SK-N-MC (cell line): ENCODE results near the gene CDKN2A.

Source experiments
- EZH2 ChIP-seq: fragments of 200-600 bp; sonication (generic); IDR thresholded peaks from one replicate; pipeline ENCODE4 v1.6.1; 2017; ENCODE audit warnings: antibody characterized with exemption
- FOXP2 ChIP-seq: optimal IDR thresholded peaks from 2 replicates; pipeline ENCODE3; 2011; ENCODE audit warnings: mild to moderate bottlenecking, moderate library complexity; ENCODE audit not compliant: insufficient read depth; ENCODE audit errors: extremely low read length, control extremely low read depth
- POLR2AphosphoS5 ChIP-seq: IDR thresholded peaks from 2 replicates; pipeline ENCODE4 v1.6.1; 2012; ENCODE audit warnings: mild to moderate bottlenecking, low read depth, low read length, borderline replicate concordance

- TF ChIP-seq EZH2 (no peak), POLR2AphosphoS5 (no peak), FOXP2 (no peak)
These were observed 48.6 kb downstream of the CDKN2A start for GRCh38 chr9:21945606-21946005.
